GM12878 (cell line): ENCODE measurements around the gene KIRREL3. TPM values are rescaled to one million over a fixed set of nuclear protein-coding genes. Genes with fewer than 3 reads are reported as not detected.

Source experiments
- ATAC-seq: fragments of 200-7000 bp; cut with Tn5 transposase; 3 replicates; pipeline ENCODE4 v1.9.1; 2020; ENCODE audit warnings: mild to moderate bottlenecking, moderate library complexity
- BruUV-seq: library from RNA; stranded (reverse); fragments of 400-500 nt; replicated peaks from 2 replicates; lab custom pipeline; 2021; lab: Mats Ljungman, UMichigan
- CTCF ChIA-PET: fragments of 300-600 bp; sonication (Branson Sonifier 250); formaldehyde crosslinking; extraction: SDS; loops from one replicate; lab custom pipeline; 2021; ENCODE audit warnings: inconsistent platforms; lab: Yijun Ruan, JAX
- POLR2A ChIA-PET: fragments of 350-600 bp; formaldehyde crosslinking; extraction: SDS; loops from one replicate; lab custom pipeline; 2021; ENCODE audit warnings: inconsistent platforms; lab: Charles Lee
- RAD21 ChIA-PET: fragments of 300-600 bp; sonication (Branson Sonifier 250); formaldehyde crosslinking; loops from one replicate; lab custom pipeline; 2023; ENCODE audit warnings: antibody characterized with exemption; ENCODE audit not compliant: unreplicated experiment; lab: Charles Lee
- SMC1A ChIA-PET: fragments of 300-600 bp; sonication (Branson Sonifier 250); formaldehyde crosslinking; loops from one replicate; lab custom pipeline; 2023; ENCODE audit not compliant: unreplicated experiment, uncharacterized antibody; lab: Charles Lee
- DNase-seq: peaks from one replicate; pipeline ENCODE4 v3.0.0-alpha.2; 2011; ENCODE audit warnings: low read depth, low spot score
- FAIRE-seq: peaks from 3 replicates; lab custom pipeline; 2011; peaks lifted over from hg19 to GRCh38; lab: Jason Lieb, UNC
- H2AFZ ChIP-seq: 2 replicates; pipeline ENCODE4 v1.6.0; 2011; ENCODE audit warnings: low read depth, low read length, control low read depth; ENCODE audit not compliant: control insufficient read depth
- H3K27ac ChIP-seq: 2 replicates; pipeline ENCODE4 v1.5.1; 2011; ENCODE audit warnings: control low read depth; ENCODE audit not compliant: control insufficient read depth, insufficient read depth
- H3K27me3 ChIP-seq, 2 experiments: replicated peaks in 1 of 2; 2 replicates each; pipeline versions ENCODE4 v1.6.0 to v1.6.1; 2011; ENCODE audit warnings: low read length in 1 of 2; ENCODE audit not compliant: control insufficient read depth in 2 of 2, insufficient read depth in 2 of 2
- H3K36me3 ChIP-seq, 2 experiments: 2 replicates each; pipeline ENCODE4 v1.5.1; 2011; ENCODE audit warnings: low read length in 1 of 2; ENCODE audit not compliant: control insufficient read depth in 2 of 2, insufficient read depth in 2 of 2
- H3K4me1 ChIP-seq: 2 replicates; pipeline ENCODE4 v1.6.1; 2011; ENCODE audit warnings: mild to moderate bottlenecking, low read length, moderate library complexity, mixed read lengths; ENCODE audit not compliant: control insufficient read depth, insufficient read depth
- H3K4me2 ChIP-seq: 2 replicates; pipeline ENCODE4 v1.6.0; 2011; ENCODE audit warnings: control low read depth; ENCODE audit not compliant: control insufficient read depth, insufficient read depth
- H3K4me3 ChIP-seq: fragments of 200-600 bp; sonication (generic); 2 replicates; pipeline ENCODE4 v1.5.1; 2016
- H3K79me2 ChIP-seq: 2 replicates; pipeline ENCODE4 v1.6.0; 2011; ENCODE audit warnings: low read length; ENCODE audit not compliant: control insufficient read depth, insufficient read depth
- H3K9ac ChIP-seq: 2 replicates; pipeline ENCODE4 v1.8.0; 2011; ENCODE audit warnings: low read length, control low read depth, mixed read lengths; ENCODE audit not compliant: control insufficient read depth, insufficient read depth
- H3K9me3 ChIP-seq: replicated peaks from 3 replicates; pipeline ENCODE4 v1.5.1; 2011; ENCODE audit warnings: mild to moderate bottlenecking, low read length; ENCODE audit not compliant: control insufficient read depth, insufficient read depth
- H4K20me1 ChIP-seq: 2 replicates; pipeline ENCODE4 v1.6.0; 2011; ENCODE audit not compliant: control insufficient read depth, insufficient read depth
- EED ChIP-seq: sonication (generic); IDR thresholded peaks from 2 replicates; pipeline ENCODE4 v1.6.1; 2016; ENCODE audit warnings: antibody characterized with exemption, low read depth
- GABPA ChIP-seq: IDR thresholded peaks from 2 replicates; pipeline ENCODE4 v1.6.1; 2014; ENCODE audit warnings: antibody characterized with exemption, low read depth, mild to moderate bottlenecking, inconsistent platforms
- PAX5 ChIP-seq: IDR thresholded peaks from 2 replicates; pipeline ENCODE4 v1.6.1; 2011; ENCODE audit warnings: low read depth, low read length, borderline replicate concordance
- POLR2AphosphoS2 ChIP-seq: IDR thresholded peaks from 2 replicates; pipeline ENCODE4 v1.6.1; 2011; ENCODE audit warnings: low read depth, mild to moderate bottlenecking, low read length, improper control_type of control experiment, moderate library complexity
- SIN3A ChIP-seq: IDR thresholded peaks from 2 replicates; pipeline ENCODE4 v1.6.1; 2012; ENCODE audit warnings: low read depth, low read length, improper control_type of control experiment
- ZNF384 ChIP-seq: IDR thresholded peaks from 2 replicates; pipeline ENCODE4 v1.6.1; 2012; ENCODE audit warnings: low read depth, mild to moderate bottlenecking, low read length, improper control_type of control experiment, borderline replicate concordance
- WGBS: methylation state at CpG from one replicate; pipeline ENCODE4 v1.1.6; 2016; ENCODE audit warnings: low lambda C conversion rate; ENCODE audit not compliant: insufficient replicate concordance, insufficient coverage; ENCODE audit errors: missing lambda C conversion rate; 5-methylcytosine and 5-hydroxymethylcytosine counted together
- in situ Hi-C: fragments of 300-500 bp; cut with MboI; formaldehyde crosslinking; loops from 9 replicates; pipeline ENCODE4 v1.14.3; 2018; ENCODE audit warnings: mixed read lengths
- intact Hi-C: fragments of 100-400 bp; cut with micrococcal nuclease; formaldehyde crosslinking; loops from one replicate; pipeline ENCODE4 v1.14.2; 2022; ENCODE audit not compliant: unreplicated experiment
- polyA plus RNA-seq, 11 experiments: library from polyadenylated mRNA; depleted of rRNA in 4 of 11; unstranded in 6 of 11; stranded (reverse) in 5 of 11; fragments of >200 nt; fragmentation: Nextera tagmentation in 4 of 11; fragmentation: Illumina TruSeq in 1 of 11; extraction: Ambion mirVana in 4 of 11; extraction: Trizol in 1 of 11; gene quantifications; 1 replicate in 1 of 11; 2 replicates in 10 of 11; pipeline versions ENCODE4 v1.2.1 to v1.2.3, GENCODE V29; 2011 to 2016; ENCODE audit warnings: inconsistent platforms in 2 of 11, missing spikeins in 2 of 11, low read depth in 1 of 11
- total RNA-seq, 4 experiments: library from RNA; depleted of rRNA in 3 of 4; stranded (reverse); fragments of >200 nt in 3 of 4; fragmentation: Illumina TruSeq in 1 of 4; extraction: Trizol in 1 of 4; gene quantifications; 2 replicates each; pipeline versions ENCODE4 v1.2.1 to v1.2.3, GENCODE V29; 2013 to 2021
- TF ChIP-seq, protein P1 (sequence below): fragments of 450-650 bp; IDR thresholded peaks from 2 replicates; pipeline ENCODE4 v1.6.1; 2017; ENCODE audit warnings: borderline replicate concordance

The KIRREL3 gene
- total and polyA plus RNA-seq, 10 of the 15 experiments (the other 5 are each of a cell fraction or from before 2014, with no cell fraction given): under 0.01 TPM; not detected in 9

DNA sequence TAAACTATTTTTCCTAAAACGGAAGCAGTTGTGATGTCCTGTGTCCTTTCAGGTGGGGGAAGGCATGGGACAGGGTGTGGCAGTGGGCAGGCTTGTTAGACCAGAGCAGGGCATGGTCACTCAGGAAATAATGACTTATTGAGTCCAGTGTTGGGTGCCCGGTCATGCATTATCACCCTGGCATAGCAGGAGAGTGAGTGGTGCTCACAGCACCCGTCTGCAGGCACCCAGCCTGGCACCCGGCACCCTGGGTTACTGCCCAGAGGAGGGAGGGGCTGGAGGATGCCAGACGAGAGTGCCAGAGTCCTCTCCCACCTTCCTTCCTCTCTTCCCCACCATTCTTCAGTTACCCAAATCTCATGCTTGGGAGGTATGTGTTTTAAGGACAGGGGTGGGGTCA lies 586.0 kb downstream of the KIRREL3 start:
- in situ Hi-C loops: no loop called here
- Histone ChIP-seq H3K27me3 (peaks cover 0 to 2% of the 10 kb centered on the region in 2 experiments; a peak in 2 of 4 replicates), H3K4me3 (no peak overlapping the region), H3K27ac (no peak overlapping the region), H3K9ac (no peak overlapping the region), H3K4me2 (no peak overlapping the region), H3K79me2 (no peaks in the 10 kb centered on the region), H3K36me3 (no peaks in the 10 kb centered on the region), H2AFZ (no peak overlapping the region), H4K20me1 (no peaks in the 10 kb centered on the region), H3K9me3 (no peaks in the 10 kb centered on the region), H3K4me1 (peaks cover 2% of the 10 kb centered on the region)
- BruUV-seq: no TSS peak
- ATAC-seq (no peak), FAIRE-seq (no peak), DNase-seq (no peak)
- ChIA-PET POLR2A (no interaction called here), SMC1A (no interaction called here), RAD21 (no interaction called here), CTCF (no interaction called here)
- intact Hi-C loops: loop anchor here (5.0 kb wide), 1 partner anchor 57 kb away; the partner anchor contains the start of gene ST3GAL4
- TF ChIP-seq SIN3A (no peak), EED (no peak), POLR2AphosphoS2 (no peak), ZNF384 (no peak), PAX5 (no peak), GABPA (no peak)
- TF ChIP-seq, protein P1, sequence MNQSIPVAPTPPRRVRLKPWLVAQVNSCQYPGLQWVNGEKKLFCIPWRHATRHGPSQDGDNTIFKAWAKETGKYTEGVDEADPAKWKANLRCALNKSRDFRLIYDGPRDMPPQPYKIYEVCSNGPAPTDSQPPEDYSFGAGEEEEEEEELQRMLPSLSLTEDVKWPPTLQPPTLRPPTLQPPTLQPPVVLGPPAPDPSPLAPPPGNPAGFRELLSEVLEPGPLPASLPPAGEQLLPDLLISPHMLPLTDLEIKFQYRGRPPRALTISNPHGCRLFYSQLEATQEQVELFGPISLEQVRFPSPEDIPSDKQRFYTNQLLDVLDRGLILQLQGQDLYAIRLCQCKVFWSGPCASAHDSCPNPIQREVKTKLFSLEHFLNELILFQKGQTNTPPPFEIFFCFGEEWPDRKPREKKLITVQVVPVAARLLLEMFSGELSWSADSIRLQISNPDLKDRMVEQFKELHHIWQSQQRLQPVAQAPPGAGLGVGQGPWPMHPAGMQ: no peak
- 35% methylated on average over 5 of the region's 5 CpGs for WGBS
